ENCODE measurements around the gene KPNA6. TPM values are rescaled to one million over a fixed set of nuclear protein-coding genes. Genes with fewer than 3 reads are reported as not detected.

Gene KPNA6
- total and polyA plus RNA-seq, 2 of the 13 experiments (the other 11 are each of a cell fraction or from before 2014, with no cell fraction given), result 22.0 to 47.5 TPM

GRCh38 chr1:32200226-32201010 lies 92.6 kb downstream of the KPNA6 start, which contains the start of gene CCDC28B (continued):
- no peak for TF ChIP-seq POLR2AphosphoS2 (IDR thresholded peaks at IDR 0.05; ENCODE audit: low read depth, low read length)
- TF ChIP-seq ZFP37 (CRISPR knock-in tag; IDR thresholded peaks at IDR 0.05; ENCODE audit: borderline replicate concordance), result no peak
- no peak for TF ChIP-seq MAZ (IDR thresholded peaks at IDR 0.05; ENCODE audit: borderline replicate concordance, low read depth, low read length)
- peak; percentile 28; the same call in 1 of the 2 replicates for TF ChIP-seq MAZ (CRISPR knock-in tag; IDR thresholded peaks at IDR 0.05; ENCODE audit: low read depth)
- no peak for TF ChIP-seq ZNF703 (CRISPR knock-in tag; IDR thresholded peaks at IDR 0.05; ENCODE audit: borderline replicate concordance)
- peak; percentile 30; the same call in 1 of the 2 replicates for TF ChIP-seq ZBTB7B (CRISPR knock-in tag; IDR thresholded peaks at IDR 0.05)
- TF ChIP-seq CEBPB (IDR thresholded peaks at IDR 0.05; ENCODE audit: borderline replicate concordance, low read depth, low read length), result no peak
- TF ChIP-seq, protein P1, sequence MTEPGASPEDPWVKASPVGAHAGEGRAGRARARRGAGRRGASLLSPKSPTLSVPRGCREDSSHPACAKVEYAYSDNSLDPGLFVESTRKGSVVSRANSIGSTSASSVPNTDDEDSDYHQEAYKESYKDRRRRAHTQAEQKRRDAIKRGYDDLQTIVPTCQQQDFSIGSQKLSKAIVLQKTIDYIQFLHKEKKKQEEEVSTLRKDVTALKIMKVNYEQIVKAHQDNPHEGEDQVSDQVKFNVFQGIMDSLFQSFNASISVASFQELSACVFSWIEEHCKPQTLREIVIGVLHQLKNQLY (CRISPR knock-in tag; IDR thresholded peaks at IDR 0.05), result no peak
- TF ChIP-seq, protein P2, sequence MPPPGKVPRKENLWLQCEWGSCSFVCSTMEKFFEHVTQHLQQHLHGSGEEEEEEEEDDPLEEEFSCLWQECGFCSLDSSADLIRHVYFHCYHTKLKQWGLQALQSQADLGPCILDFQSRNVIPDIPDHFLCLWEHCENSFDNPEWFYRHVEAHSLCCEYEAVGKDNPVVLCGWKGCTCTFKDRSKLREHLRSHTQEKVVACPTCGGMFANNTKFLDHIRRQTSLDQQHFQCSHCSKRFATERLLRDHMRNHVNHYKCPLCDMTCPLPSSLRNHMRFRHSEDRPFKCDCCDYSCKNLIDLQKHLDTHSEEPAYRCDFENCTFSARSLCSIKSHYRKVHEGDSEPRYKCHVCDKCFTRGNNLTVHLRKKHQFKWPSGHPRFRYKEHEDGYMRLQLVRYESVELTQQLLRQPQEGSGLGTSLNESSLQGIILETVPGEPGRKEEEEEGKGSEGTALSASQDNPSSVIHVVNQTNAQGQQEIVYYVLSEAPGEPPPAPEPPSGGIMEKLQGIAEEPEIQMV (CRISPR knock-in tag; IDR thresholded peaks at IDR 0.05; ENCODE audit: low read depth), result no peak
- no peak for TF ChIP-seq CBX5 (CRISPR knock-in tag; IDR thresholded peaks at IDR 0.05; ENCODE audit: borderline replicate concordance)
- TF ChIP-seq, protein P3, sequence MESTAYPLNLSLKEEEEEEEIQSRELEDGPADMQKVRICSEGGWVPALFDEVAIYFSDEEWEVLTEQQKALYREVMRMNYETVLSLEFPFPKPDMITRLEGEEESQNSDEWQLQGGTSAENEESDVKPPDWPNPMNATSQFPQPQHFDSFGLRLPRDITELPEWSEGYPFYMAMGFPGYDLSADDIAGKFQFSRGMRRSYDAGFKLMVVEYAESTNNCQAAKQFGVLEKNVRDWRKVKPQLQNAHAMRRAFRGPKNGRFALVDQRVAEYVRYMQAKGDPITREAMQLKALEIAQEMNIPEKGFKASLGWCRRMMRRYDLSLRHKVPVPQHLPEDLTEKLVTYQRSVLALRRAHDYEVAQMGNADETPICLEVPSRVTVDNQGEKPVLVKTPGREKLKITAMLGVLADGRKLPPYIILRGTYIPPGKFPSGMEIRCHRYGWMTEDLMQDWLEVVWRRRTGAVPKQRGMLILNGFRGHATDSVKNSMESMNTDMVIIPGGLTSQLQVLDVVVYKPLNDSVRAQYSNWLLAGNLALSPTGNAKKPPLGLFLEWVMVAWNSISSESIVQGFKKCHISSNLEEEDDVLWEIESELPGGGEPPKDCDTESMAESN (CRISPR knock-in tag; conservative IDR thresholded peaks at IDR 0.05), result no peak
- no peak for TF ChIP-seq ZNF468 (CRISPR knock-in tag; IDR thresholded peaks at IDR 0.05)
- no peak for TF ChIP-seq ATAD3A (CRISPR knock-in tag; IDR thresholded peaks at IDR 0.05)
- TF ChIP-seq ZBTB20 (CRISPR knock-in tag; IDR thresholded peaks at IDR 0.05; ENCODE audit: borderline replicate concordance, low read depth), result no peak; the same call in 1 of the 2 replicates
- TF ChIP-seq, protein P4, sequence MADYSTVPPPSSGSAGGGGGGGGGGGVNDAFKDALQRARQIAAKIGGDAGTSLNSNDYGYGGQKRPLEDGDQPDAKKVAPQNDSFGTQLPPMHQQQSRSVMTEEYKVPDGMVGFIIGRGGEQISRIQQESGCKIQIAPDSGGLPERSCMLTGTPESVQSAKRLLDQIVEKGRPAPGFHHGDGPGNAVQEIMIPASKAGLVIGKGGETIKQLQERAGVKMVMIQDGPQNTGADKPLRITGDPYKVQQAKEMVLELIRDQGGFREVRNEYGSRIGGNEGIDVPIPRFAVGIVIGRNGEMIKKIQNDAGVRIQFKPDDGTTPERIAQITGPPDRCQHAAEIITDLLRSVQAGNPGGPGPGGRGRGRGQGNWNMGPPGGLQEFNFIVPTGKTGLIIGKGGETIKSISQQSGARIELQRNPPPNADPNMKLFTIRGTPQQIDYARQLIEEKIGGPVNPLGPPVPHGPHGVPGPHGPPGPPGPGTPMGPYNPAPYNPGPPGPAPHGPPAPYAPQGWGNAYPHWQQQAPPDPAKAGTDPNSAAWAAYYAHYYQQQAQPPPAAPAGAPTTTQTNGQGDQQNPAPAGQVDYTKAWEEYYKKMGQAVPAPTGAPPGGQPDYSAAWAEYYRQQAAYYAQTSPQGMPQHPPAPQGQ (CRISPR knock-in tag; IDR thresholded peaks at IDR 0.05; ENCODE audit: borderline replicate concordance), result no peak
- no peak for TF ChIP-seq CEBPG (CRISPR knock-in tag; IDR thresholded peaks at IDR 0.05)
- no peak for TF ChIP-seq ZBTB21 (CRISPR knock-in tag; IDR thresholded peaks at IDR 0.05)
- TF ChIP-seq ZNF44 (CRISPR knock-in tag; IDR thresholded peaks at IDR 0.05), result no peak
